Measurements from ENCODE around the gene ARIH2. TPM values are rescaled to one million over a fixed set of nuclear protein-coding genes. Genes with fewer than 3 reads are reported as not detected.

Gene ARIH2
- total RNA-seq, 1 experiment from 2014 or later = 77.0 TPM

GRCh38 chr3:48960841-48961413, 42.3 kb downstream of the ARIH2 start:
- H3K27ac ChIP-seq (ENCODE audit: low read length) = no peak overlapping the region
- peaks cover 6% of the 10 kb centered on the region for H3K36me3 ChIP-seq (ENCODE audit: control insufficient read depth, insufficient read depth, low read length)
- TF ChIP-seq POLR2AphosphoS5 (IDR thresholded peaks at IDR 0.05; ENCODE audit: low read depth, low read length) (no peak), SIN3A (IDR thresholded peaks at IDR 0.05; ENCODE audit: borderline replicate concordance, insufficient read depth, low read depth, low read length) (no peak), REST (IDR thresholded peaks at IDR 0.05; ENCODE audit: insufficient read depth in 1 of 2, low read depth in 2 of 2, low read length in 1 of 2) (no peak), CTCF (IDR thresholded peaks at IDR 0.05) (no peak), TCF7L2 (IDR thresholded peaks at IDR 0.05; ENCODE audit: low read depth, low read length) (no peak)
- intact Hi-C loops (cut with micrococcal nuclease; ENCODE audit: unreplicated experiment) (no loop called here), in situ Hi-C loops (cut with HindIII; ENCODE audit: low pct_unique_long_range_greater_than_20kb, low sequenced_read_pairs) (no loop called here)
- DNase-seq (ENCODE audit: low read depth, low spot score) (no peak), ATAC-seq (no peak)
- no peak overlapping the region for H3K4me3 ChIP-seq (ENCODE audit: low read depth in 2 of 2, low read length in 2 of 2)
- BruUV-seq (replicated peaks) = no TSS peak
- H3K4me1 ChIP-seq (ENCODE audit: control insufficient read depth, insufficient read depth, low read length) = no peaks in the 10 kb centered on the region
- ChIA-PET POLR2A (no interaction called here), CTCF (interaction anchor here (0.6 kb wide), 1 partner anchor 8 kb away, joined by 4 read pairs; no protein-coding TSS in a partner anchor)
- no peaks in the 10 kb centered on the region for H3K9me3 ChIP-seq (ENCODE audit: control insufficient read depth, insufficient read depth, low read depth, low read length)
- no peaks in the 10 kb centered on the region for H3K27me3 ChIP-seq (ENCODE audit: control insufficient read depth, insufficient read depth, low read length)

GRCh38 chr3:48962340-48962739, 43.7 kb downstream of the ARIH2 start:
- no peak for ATAC-seq
- ChIA-PET POLR2A (no interaction called here), CTCF (no interaction called here)
- intact Hi-C loops (cut with micrococcal nuclease; ENCODE audit: unreplicated experiment) = no loop called here
- no peak overlapping the region for H3K27ac ChIP-seq (ENCODE audit: low read length)
- no peak overlapping the region for H3K4me3 ChIP-seq (ENCODE audit: low read depth in 2 of 2, low read length in 2 of 2)
- H3K4me1 ChIP-seq (ENCODE audit: control insufficient read depth, insufficient read depth, low read length) = no peaks in the 10 kb centered on the region
- H3K36me3 ChIP-seq (ENCODE audit: control insufficient read depth, insufficient read depth, low read length) = peaks cover 6% of the 10 kb centered on the region
- TF ChIP-seq SIN3A (IDR thresholded peaks at IDR 0.05; ENCODE audit: borderline replicate concordance, insufficient read depth, low read depth, low read length) (no peak), CTCF (IDR thresholded peaks at IDR 0.05) (no peak), POLR2AphosphoS5 (IDR thresholded peaks at IDR 0.05; ENCODE audit: low read depth, low read length) (no peak), REST (IDR thresholded peaks at IDR 0.05; ENCODE audit: insufficient read depth in 1 of 2, low read depth in 2 of 2, low read length in 1 of 2) (no peak), TCF7L2 (IDR thresholded peaks at IDR 0.05; ENCODE audit: low read depth, low read length) (no peak)
- in situ Hi-C loops (cut with HindIII; ENCODE audit: low pct_unique_long_range_greater_than_20kb, low sequenced_read_pairs) = no loop called here
- H3K9me3 ChIP-seq (ENCODE audit: control insufficient read depth, insufficient read depth, low read depth, low read length) = no peaks in the 10 kb centered on the region
- no TSS peak for BruUV-seq (replicated peaks)
- DNase-seq (ENCODE audit: low read depth, low spot score) = no peak
- H3K27me3 ChIP-seq (ENCODE audit: control insufficient read depth, insufficient read depth, low read length) = no peaks in the 10 kb centered on the region
